PC-3 (cell line): Measurements from ENCODE around the gene ZP3. TPM values are rescaled to one million over a fixed set of nuclear protein-coding genes. Genes with fewer than 3 reads are reported as not detected.
"Not testable (repeated sequence)": the region's sequence is repeated elsewhere in the genome, so short reads cannot be mapped to it uniquely, and the experiment has no call there.

Experiments
- ATAC-seq: fragments of 200-7000 bp; cut with Tn5 transposase; 2 replicates; pipeline ENCODE4 v1.9.1; 2020; ENCODE audit warnings: mild to moderate bottlenecking, moderate library complexity
- BruUV-seq: library from RNA; stranded (reverse); fragments of 400-500 nt; replicated peaks from 2 replicates; lab custom pipeline; 2021; lab: Mats Ljungman, UMichigan
- CTCF ChIA-PET: fragments of 300-600 bp; sonication (Branson Sonifier 250); formaldehyde crosslinking; loops from one replicate; lab custom pipeline; 2022; ENCODE audit warnings: antibody characterized with exemption; lab: Charles Lee
- POLR2A ChIA-PET: fragments of 300-600 bp; sonication (Branson Sonifier 250); formaldehyde crosslinking; loops from one replicate; lab custom pipeline; 2022; ENCODE audit warnings: antibody characterized with exemption; ENCODE audit not compliant: unreplicated experiment; lab: Charles Lee
- DNase-seq: peaks from one replicate; pipeline ENCODE4 v3.0.0-alpha.2; 2015
- H2AFZ ChIP-seq: fragments of 300-600 bp; sonication (generic); 2 replicates; pipeline ENCODE4 v1.6.0; 2016; ENCODE audit warnings: antibody characterized with exemption, low read length
- H3F3A ChIP-seq: fragments of 300-600 bp; sonication (generic); one replicate; pipeline ENCODE4 v1.6.0; 2017; ENCODE audit warnings: antibody characterized with exemption, low read length, control low read depth, mild to moderate bottlenecking; ENCODE audit not compliant: unreplicated experiment
- H3K27ac ChIP-seq: fragments of 300-600 bp; sonication (generic); 2 replicates; pipeline ENCODE4 v1.5.1; 2016; ENCODE audit warnings: mild to moderate bottlenecking, low read length
- H3K27me3 ChIP-seq: fragments of 300-600 bp; sonication (generic); 2 replicates; pipeline ENCODE4 v1.6.1; 2016; ENCODE audit warnings: low read length, mixed read lengths
- H3K36me3 ChIP-seq: fragments of 300-600 bp; sonication (generic); 2 replicates; pipeline ENCODE4 v1.6.1; 2016; ENCODE audit warnings: low read depth, mixed run types, low read length, mixed read lengths
- H3K4me1 ChIP-seq: fragments of 300-600 bp; sonication (generic); 2 replicates; pipeline ENCODE4 v1.5.1; 2016; ENCODE audit warnings: low read length; ENCODE audit not compliant: insufficient read depth
- H3K4me2 ChIP-seq: fragments of 300-600 bp; sonication (generic); 2 replicates; pipeline ENCODE4 v1.6.0; 2016; ENCODE audit warnings: low read length
- H3K4me3 ChIP-seq: fragments of 300-600 bp; sonication (generic); 2 replicates; pipeline ENCODE4 v1.5.1; 2016; ENCODE audit warnings: mild to moderate bottlenecking, low read length, mixed read lengths
- H3K79me2 ChIP-seq: fragments of 300-600 bp; sonication (generic); 2 replicates; pipeline ENCODE4 v1.6.1; 2017; ENCODE audit warnings: low read length, mixed read lengths
- H3K9ac ChIP-seq: fragments of 300-600 bp; sonication (generic); 2 replicates; pipeline ENCODE4 v1.6.0; 2016; ENCODE audit warnings: mild to moderate bottlenecking, low read length
- H3K9me2 ChIP-seq: fragments of 300-600 bp; sonication (generic); replicated peaks from 2 replicates; pipeline ENCODE4 v1.6.1; 2016; ENCODE audit warnings: mixed run types, low read length, mixed read lengths
- H3K9me3 ChIP-seq: fragments of 300-600 bp; sonication (generic); 2 replicates; pipeline ENCODE4 v1.6.1; 2016; ENCODE audit warnings: low read length, mixed read lengths
- H4K20me1 ChIP-seq: fragments of 300-600 bp; sonication (generic); 2 replicates; pipeline ENCODE4 v1.6.1; 2016; ENCODE audit warnings: low read length, mixed read lengths
- intact Hi-C: fragments of 100-400 bp; cut with micrococcal nuclease; formaldehyde crosslinking; loops from 2 replicates; pipeline ENCODE4 v1.9.0; 2023
- total RNA-seq: library from RNA; depleted of rRNA; stranded (reverse); fragments of >200 nt; gene quantifications from 2 replicates; pipeline ENCODE4 v1.2.3, GENCODE V29; 2014
- TF ChIP-seq, protein P1 (sequence below): fragments of 300-600 bp; sonication (generic); conservative IDR thresholded peaks from 2 replicates; pipeline ENCODE4 v1.5.1; 2017; ENCODE audit warnings: antibody characterized with exemption, low read depth, mild to moderate bottlenecking, low read length

Gene ZP3
- total RNA-seq, 1 experiment from 2014 or later = 21.6 TPM

DNA sequence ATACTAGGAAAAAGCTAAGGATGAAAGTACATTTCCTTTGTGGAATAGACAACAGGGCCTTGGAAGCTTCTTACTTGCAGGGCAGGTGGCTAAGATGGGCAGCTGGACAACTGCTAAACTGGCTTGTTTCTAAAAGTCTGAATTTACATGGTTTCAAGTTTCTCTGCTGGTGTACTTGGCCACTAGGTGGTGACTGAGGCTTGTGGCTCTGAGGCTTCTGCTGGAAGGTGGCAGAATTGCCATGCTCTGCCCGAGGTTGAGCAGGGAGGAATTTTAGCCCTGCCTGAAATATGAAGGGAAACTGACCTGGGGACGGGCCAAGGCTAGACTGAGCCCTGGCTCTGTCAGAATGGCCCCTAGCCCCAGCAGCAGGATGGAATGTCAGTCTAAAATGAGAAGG, 13.1 kb downstream of the ZP3 start:
- H3K4me3 ChIP-seq, BruUV-seq, H2AFZ ChIP-seq, intact Hi-C loops, H3K4me2 ChIP-seq, H4K20me1 ChIP-seq, H3K27me3 ChIP-seq, CTCF ChIA-PET, H3K4me1 ChIP-seq, H3K36me3 ChIP-seq, H3K9me3 ChIP-seq, POLR2A ChIA-PET, H3K79me2 ChIP-seq, H3K9me2 ChIP-seq, H3F3A ChIP-seq: not testable (repeated sequence)
- Histone ChIP-seq H3K27ac (peak overlapping the region; percentile 87), H3K9ac (peak overlapping the region; percentile 58)
- DNase-seq (peak; percentile 87), ATAC-seq (peak; percentile 85)
- TF ChIP-seq, protein P1, sequence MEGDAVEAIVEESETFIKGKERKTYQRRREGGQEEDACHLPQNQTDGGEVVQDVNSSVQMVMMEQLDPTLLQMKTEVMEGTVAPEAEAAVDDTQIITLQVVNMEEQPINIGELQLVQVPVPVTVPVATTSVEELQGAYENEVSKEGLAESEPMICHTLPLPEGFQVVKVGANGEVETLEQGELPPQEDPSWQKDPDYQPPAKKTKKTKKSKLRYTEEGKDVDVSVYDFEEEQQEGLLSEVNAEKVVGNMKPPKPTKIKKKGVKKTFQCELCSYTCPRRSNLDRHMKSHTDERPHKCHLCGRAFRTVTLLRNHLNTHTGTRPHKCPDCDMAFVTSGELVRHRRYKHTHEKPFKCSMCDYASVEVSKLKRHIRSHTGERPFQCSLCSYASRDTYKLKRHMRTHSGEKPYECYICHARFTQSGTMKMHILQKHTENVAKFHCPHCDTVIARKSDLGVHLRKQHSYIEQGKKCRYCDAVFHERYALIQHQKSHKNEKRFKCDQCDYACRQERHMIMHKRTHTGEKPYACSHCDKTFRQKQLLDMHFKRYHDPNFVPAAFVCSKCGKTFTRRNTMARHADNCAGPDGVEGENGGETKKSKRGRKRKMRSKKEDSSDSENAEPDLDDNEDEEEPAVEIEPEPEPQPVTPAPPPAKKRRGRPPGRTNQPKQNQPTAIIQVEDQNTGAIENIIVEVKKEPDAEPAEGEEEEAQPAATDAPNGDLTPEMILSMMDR = peak; percentile 42

DNA sequence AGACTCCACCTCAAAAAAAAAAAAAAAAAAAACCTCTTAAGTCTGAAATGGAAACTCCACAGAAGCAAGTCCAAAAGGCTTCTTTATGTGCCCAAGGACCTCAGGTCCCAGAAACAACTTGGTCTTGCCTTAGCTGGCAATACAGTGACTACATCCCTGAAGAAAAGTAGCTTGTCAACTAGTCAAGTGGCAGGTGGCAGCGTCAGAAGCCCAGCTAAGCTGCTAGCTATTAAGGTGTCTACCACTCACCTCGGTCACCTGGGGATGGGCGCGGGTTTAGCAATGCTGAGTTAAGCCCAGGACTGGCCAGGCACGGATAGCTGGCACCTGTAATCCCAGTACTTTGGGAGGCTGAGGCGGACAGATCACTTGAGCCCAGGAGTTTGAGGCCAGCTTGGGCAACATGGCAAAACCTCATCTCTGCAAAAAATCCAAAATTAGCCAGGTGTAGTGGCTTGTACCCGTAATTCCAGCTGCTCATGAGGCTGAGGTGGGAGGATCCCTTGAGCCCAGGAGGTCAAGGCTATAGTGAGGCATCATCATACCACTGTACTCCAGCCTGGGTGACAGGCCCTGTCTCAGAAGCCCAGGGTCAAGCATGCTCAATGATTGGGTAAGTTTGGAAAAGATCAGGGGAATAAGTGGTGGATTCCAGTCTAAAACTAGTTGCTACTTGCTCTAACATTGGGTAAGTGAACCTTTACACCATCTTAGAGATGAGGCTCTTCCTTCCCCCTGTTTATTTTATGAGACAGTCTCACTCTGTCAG, 14.6 kb downstream of the ZP3 start:
- intact Hi-C loops, H3K4me2 ChIP-seq, ATAC-seq, H3K27me3 ChIP-seq, H3K9me2 ChIP-seq, H4K20me1 ChIP-seq, BruUV-seq, H3K36me3 ChIP-seq, H3K9me3 ChIP-seq, POLR2A ChIA-PET, DNase-seq, H2AFZ ChIP-seq, H3K79me2 ChIP-seq, H3K4me3 ChIP-seq, H3K27ac ChIP-seq, H3K9ac ChIP-seq, H3F3A ChIP-seq, H3K4me1 ChIP-seq, CTCF ChIA-PET: not testable (repeated sequence)

DNA sequence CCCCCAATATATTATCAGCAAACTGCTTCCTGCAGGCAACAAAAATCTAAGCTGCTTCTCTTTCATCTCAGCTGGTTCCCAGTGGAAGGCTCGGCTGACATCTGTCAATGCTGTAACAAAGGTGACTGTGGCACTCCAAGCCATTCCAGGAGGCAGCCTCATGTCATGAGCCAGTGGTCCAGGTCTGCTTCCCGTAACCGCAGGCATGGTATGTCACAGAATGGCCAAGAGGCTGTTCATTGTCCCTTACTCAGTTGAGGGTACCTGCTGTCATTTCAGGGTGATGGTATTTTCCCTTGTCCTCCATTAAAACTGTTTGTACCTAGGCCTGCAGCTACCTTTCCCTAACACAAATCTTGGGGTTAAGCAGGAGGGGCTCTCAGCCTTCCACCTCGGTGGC, 15.7 kb downstream of the ZP3 start:
- ATAC-seq, H3K9me3 ChIP-seq, POLR2A ChIA-PET, H3K9ac ChIP-seq, H3K27me3 ChIP-seq, H3K9me2 ChIP-seq, CTCF ChIA-PET, intact Hi-C loops, H3K27ac ChIP-seq, H3F3A ChIP-seq, H3K4me2 ChIP-seq, DNase-seq, BruUV-seq, H2AFZ ChIP-seq, H3K4me3 ChIP-seq, H3K4me1 ChIP-seq, H3K36me3 ChIP-seq, H4K20me1 ChIP-seq, H3K79me2 ChIP-seq: not testable (repeated sequence)

DNA sequence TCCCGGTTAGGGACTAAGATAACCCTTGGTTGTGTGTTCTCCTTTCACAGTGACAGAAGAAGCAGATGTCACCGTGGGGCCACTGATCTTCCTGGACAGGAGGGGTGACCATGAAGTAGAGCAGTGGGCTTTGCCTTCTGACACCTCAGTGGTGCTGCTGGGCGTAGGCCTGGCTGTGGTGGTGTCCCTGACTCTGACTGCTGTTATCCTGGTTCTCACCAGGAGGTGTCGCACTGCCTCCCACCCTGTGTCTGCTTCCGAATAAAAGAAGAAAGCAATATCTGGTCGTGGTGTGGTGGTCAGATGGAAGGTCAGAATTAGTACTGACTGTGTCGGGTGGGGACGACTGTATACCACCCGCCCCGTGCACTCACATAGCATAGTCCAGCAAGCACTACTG, 17.0 kb downstream of the ZP3 start:
- H3K27me3 ChIP-seq, BruUV-seq, CTCF ChIA-PET, H3K9ac ChIP-seq, H3K9me2 ChIP-seq, H3K9me3 ChIP-seq, H3K4me1 ChIP-seq, H4K20me1 ChIP-seq, H2AFZ ChIP-seq, H3K4me2 ChIP-seq, DNase-seq, H3F3A ChIP-seq, H3K79me2 ChIP-seq, ATAC-seq, H3K36me3 ChIP-seq, H3K4me3 ChIP-seq, intact Hi-C loops, H3K27ac ChIP-seq, POLR2A ChIA-PET: not testable (repeated sequence)

DNA sequence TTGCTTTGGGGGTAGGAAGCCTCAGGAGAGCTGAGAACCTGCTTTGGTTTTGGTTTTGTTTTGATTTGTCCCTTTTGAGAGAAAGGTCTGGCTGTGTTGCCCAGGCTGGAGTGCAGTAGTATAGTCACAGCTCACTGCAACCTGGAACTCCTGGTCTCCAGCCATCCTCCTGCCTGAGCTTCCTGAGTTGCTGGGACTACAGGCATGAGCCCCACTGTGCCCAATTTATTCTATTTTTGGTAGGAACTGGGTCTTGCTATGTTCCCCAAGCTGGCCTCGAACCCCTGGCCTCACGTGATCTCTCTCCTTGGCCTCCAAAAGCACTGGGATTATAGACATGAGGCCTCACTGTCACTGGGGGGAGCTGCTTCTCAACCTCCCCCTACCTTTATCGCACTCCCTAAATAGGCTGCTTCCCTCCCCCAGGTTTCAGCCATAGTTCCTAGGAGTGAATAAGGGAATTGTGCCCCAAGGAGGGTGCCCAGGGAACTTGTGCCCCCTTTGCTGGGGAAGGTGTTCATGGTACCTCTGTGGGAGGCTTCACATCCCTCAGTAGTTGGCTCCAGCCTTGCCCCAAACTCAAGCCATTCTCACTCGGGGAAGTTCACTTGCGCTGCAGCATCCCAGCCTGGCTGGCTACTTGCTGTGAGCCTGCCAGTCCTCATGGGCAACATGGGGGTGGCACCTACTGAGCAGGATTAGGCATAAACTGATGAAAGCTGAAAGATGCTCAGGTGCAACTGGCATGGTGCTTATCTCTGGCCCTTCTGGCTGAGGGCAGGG, 18.1 kb downstream of the ZP3 start:
- H3K36me3 ChIP-seq, H3K4me1 ChIP-seq, H3K4me2 ChIP-seq, DNase-seq, CTCF ChIA-PET, POLR2A ChIA-PET, H3K9me2 ChIP-seq, BruUV-seq, H3K4me3 ChIP-seq, H4K20me1 ChIP-seq, intact Hi-C loops, H3K9me3 ChIP-seq, ATAC-seq, H3F3A ChIP-seq, H3K27ac ChIP-seq, H3K9ac ChIP-seq, H3K27me3 ChIP-seq, H3K79me2 ChIP-seq, H2AFZ ChIP-seq: not testable (repeated sequence)

DNA sequence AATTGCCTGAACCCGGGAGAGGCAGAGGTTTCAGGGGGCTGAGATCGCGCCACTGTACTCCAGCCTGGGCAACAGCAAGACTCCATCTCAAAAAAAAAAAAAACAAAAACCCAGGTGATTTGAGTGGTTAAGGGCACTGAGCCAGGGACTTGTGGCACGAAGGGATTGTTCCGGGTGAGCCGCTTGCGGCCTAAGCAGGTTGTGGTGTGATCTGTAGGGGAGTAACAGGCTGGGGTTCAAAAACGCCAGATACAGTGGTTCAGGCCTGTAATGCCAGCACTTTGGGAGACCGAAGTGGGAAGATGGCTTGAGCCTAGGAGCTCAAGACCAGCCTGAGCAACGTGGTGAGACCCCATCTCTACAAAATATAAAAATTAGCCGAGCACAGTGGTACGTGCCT, 19.1 kb downstream of the ZP3 start:
- H3K36me3 ChIP-seq, ATAC-seq, H2AFZ ChIP-seq, POLR2A ChIA-PET, H3F3A ChIP-seq, H3K9me2 ChIP-seq, H3K9me3 ChIP-seq, CTCF ChIA-PET, H3K4me2 ChIP-seq, H3K27me3 ChIP-seq, H3K9ac ChIP-seq, H3K27ac ChIP-seq, H3K79me2 ChIP-seq, intact Hi-C loops, H3K4me3 ChIP-seq, DNase-seq, H4K20me1 ChIP-seq, BruUV-seq, H3K4me1 ChIP-seq: not testable (repeated sequence)
